Measurements from ENCODE around the gene SHROOM4. TPM values are rescaled to one million over a fixed set of nuclear protein-coding genes. Genes with fewer than 3 reads are reported as not detected.

Gene SHROOM4
- total RNA-seq, 1 donor from 2014 or later: 5.5 TPM

DNA sequence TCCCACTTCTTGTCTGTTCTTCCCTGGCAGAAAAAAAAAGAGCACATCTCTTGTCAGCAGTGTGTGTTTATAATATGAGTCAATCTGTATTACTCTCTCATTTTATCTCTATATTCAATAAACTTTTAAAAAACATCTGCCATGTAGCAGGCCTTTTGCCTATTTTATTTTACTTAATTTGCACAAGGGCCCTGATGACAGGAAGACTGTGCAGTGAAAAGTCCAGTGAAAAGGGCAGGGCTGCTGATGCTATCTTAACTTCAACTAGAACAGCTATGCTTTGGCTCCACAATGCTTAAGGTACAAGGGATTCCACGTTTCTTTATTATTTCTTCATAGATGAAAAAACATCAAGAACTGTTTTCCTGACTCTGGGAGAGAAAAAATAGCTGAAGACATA, 246.4 kb downstream of the SHROOM4 start:
- H3K27ac Mint-ChIP-seq (ENCODE audit: unreplicated experiment): no peak overlapping the region

DNA sequence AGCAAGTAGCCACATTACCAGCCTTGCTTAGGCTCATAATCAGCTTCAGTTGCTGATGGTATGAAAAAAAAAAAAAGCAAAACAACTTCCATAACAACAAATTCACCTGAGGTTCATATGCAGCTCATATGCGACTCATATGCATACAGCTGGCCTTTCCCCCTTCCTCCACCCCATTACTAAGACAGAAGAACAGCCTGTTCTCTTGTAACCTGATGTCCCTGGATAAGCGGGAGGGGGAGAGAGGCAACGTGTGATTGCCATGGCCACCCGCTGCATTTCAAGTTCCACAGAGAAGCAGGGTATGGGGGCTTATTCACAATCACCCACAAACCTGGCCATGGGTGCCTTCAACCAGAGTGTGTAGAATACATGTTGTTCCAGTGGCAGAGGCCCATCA, 248.3 kb downstream of the SHROOM4 start:
- Mint-ChIP-seq H3K27me3 (ENCODE audit: low read depth) (no peaks in the 10 kb centered on the region), H3K36me3 (ENCODE audit: low read depth) (no peaks in the 10 kb centered on the region), H3K4me3 (ENCODE audit: unreplicated experiment) (no peak overlapping the region), H3K4me1 (ENCODE audit: low read depth) (no peaks in the 10 kb centered on the region), H3K27ac (ENCODE audit: unreplicated experiment) (no peak overlapping the region), H3K9me3 (ENCODE audit: low read depth) (peaks cover 17% of the 10 kb centered on the region)
- TF ChIP-seq, protein P1, sequence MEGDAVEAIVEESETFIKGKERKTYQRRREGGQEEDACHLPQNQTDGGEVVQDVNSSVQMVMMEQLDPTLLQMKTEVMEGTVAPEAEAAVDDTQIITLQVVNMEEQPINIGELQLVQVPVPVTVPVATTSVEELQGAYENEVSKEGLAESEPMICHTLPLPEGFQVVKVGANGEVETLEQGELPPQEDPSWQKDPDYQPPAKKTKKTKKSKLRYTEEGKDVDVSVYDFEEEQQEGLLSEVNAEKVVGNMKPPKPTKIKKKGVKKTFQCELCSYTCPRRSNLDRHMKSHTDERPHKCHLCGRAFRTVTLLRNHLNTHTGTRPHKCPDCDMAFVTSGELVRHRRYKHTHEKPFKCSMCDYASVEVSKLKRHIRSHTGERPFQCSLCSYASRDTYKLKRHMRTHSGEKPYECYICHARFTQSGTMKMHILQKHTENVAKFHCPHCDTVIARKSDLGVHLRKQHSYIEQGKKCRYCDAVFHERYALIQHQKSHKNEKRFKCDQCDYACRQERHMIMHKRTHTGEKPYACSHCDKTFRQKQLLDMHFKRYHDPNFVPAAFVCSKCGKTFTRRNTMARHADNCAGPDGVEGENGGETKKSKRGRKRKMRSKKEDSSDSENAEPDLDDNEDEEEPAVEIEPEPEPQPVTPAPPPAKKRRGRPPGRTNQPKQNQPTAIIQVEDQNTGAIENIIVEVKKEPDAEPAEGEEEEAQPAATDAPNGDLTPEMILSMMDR (IDR thresholded peaks at IDR 0.05): no peak
- DNase-seq (ENCODE audit: low spot score): no peak

More for the DNA sequence above, 246.4 kb downstream of the SHROOM4 start:
- peaks cover 2% of the 10 kb centered on the region for H3K36me3 Mint-ChIP-seq (ENCODE audit: low read depth)
- DNase-seq (ENCODE audit: low spot score): no peak
- no peaks in the 10 kb centered on the region for H3K27me3 Mint-ChIP-seq (ENCODE audit: low read depth)
- H3K4me1 Mint-ChIP-seq (ENCODE audit: low read depth): no peaks in the 10 kb centered on the region
- no peak overlapping the region for H3K4me3 Mint-ChIP-seq (ENCODE audit: unreplicated experiment)
- TF ChIP-seq, protein P1 (IDR thresholded peaks at IDR 0.05): no peak
- H3K9me3 Mint-ChIP-seq (ENCODE audit: low read depth): peaks cover 12% of the 10 kb centered on the region

Other genes with a start within 250 kb of the SHROOM4 start
- not detected in 3 replicates for gene BMP15, start 96.5 kb upstream of the SHROOM4 start, total RNA-seq

Measured in chondrocyte (in vitro differentiated cells).